OCI-LY1 (cell line): ENCODE data around the gene TAF6.

Source experiments
- H2AFZ ChIP-seq: fragments of 200-600 bp; sonication (generic), shearing (Covaris generic); 2 replicates; pipeline ENCODE4 v1.6.0; 2014; ENCODE audit warnings: antibody characterized with exemption, mild to moderate bottlenecking, low read length
- H3F3A ChIP-seq: fragments of 200-600 bp; sonication (generic), shearing (Covaris generic); 2 replicates; pipeline ENCODE4 v1.6.0; 2014; ENCODE audit warnings: mild to moderate bottlenecking, antibody characterized with exemption, low read length, moderate library complexity; ENCODE audit not compliant: insufficient read depth
- H3K27ac ChIP-seq: fragments of 200-600 bp; sonication (generic); 2 replicates; pipeline ENCODE4 v1.5.1; 2014; ENCODE audit warnings: low read length, mixed run types, mild to moderate bottlenecking, low read depth; ENCODE audit not compliant: poor library complexity, severe bottlenecking
- H3K27me3 ChIP-seq: fragments of 200-600 bp; sonication (generic); 2 replicates; pipeline ENCODE4 v1.6.0; 2014; ENCODE audit warnings: antibody characterized with exemption, mild to moderate bottlenecking, low read length, moderate library complexity; ENCODE audit not compliant: insufficient read depth
- H3K36me3 ChIP-seq: fragments of 200-600 bp; sonication (generic); 2 replicates; pipeline ENCODE4 v1.6.1; 2014; ENCODE audit warnings: mild to moderate bottlenecking, antibody characterized with exemption, low read length, moderate library complexity, mixed read lengths; ENCODE audit not compliant: insufficient read depth
- H3K4me1 ChIP-seq: fragments of 200-600 bp; sonication (generic); 2 replicates; pipeline ENCODE4 v1.5.1; 2014; ENCODE audit warnings: mild to moderate bottlenecking, low read length, moderate library complexity; ENCODE audit not compliant: insufficient read depth, severe bottlenecking
- H3K4me2 ChIP-seq: fragments of 200-600 bp; sonication (generic), shearing (Covaris generic); 2 replicates; pipeline ENCODE4 v1.6.1; 2014; ENCODE audit warnings: low read length
- H3K4me3 ChIP-seq: fragments of 200-600 bp; sonication (generic); 2 replicates; pipeline ENCODE4 v1.5.1; 2014; ENCODE audit warnings: low read length, low read depth, mild to moderate bottlenecking, mixed read lengths; ENCODE audit not compliant: poor library complexity, severe bottlenecking
- H3K79me2 ChIP-seq: fragments of 200-600 bp; shearing (Covaris generic); 2 replicates; pipeline ENCODE4 v1.6.1; 2016; ENCODE audit warnings: mixed run types, low read length, mixed read lengths; ENCODE audit not compliant: insufficient read depth
- H3K9ac ChIP-seq: fragments of 200-600 bp; sonication (generic), shearing (Covaris generic); 2 replicates; pipeline ENCODE4 v1.6.1; 2014; ENCODE audit warnings: mild to moderate bottlenecking, low read length, mixed read lengths
- H3K9me2 ChIP-seq: fragments of 200-600 bp; sonication (generic), shearing (Covaris generic); 2 replicates; pipeline ENCODE4 v1.6.1; 2014; ENCODE audit warnings: low read depth, mild to moderate bottlenecking, low read length, mixed read lengths
- H3K9me3 ChIP-seq: fragments of 200-600 bp; shearing (Covaris generic); 2 replicates; pipeline ENCODE4 v1.6.1; 2014; ENCODE audit warnings: low read length, mixed read lengths
- H4K20me1 ChIP-seq: fragments of 200-600 bp; sonication (generic), shearing (Covaris generic); 2 replicates; pipeline ENCODE4 v1.6.0; 2016; ENCODE audit warnings: mild to moderate bottlenecking, low read length; ENCODE audit not compliant: insufficient read depth
- CTCF ChIP-seq: fragments of 200-600 bp; sonication (generic), shearing (Covaris generic); IDR thresholded peaks from 2 replicates; pipeline ENCODE4 v1.5.1; 2017; ENCODE audit warnings: mild to moderate bottlenecking, antibody characterized with exemption, low read length, moderate library complexity, mixed read lengths
- EZH2 ChIP-seq: fragments of 200-600 bp; sonication (generic), shearing (Covaris generic); IDR thresholded peaks from 2 replicates; pipeline ENCODE4 v1.8.0; 2017; ENCODE audit warnings: borderline replicate concordance, mixed run types, mild to moderate bottlenecking, antibody characterized with exemption, low read length, moderate library complexity, mixed read lengths

The TAF6 gene

DNA sequence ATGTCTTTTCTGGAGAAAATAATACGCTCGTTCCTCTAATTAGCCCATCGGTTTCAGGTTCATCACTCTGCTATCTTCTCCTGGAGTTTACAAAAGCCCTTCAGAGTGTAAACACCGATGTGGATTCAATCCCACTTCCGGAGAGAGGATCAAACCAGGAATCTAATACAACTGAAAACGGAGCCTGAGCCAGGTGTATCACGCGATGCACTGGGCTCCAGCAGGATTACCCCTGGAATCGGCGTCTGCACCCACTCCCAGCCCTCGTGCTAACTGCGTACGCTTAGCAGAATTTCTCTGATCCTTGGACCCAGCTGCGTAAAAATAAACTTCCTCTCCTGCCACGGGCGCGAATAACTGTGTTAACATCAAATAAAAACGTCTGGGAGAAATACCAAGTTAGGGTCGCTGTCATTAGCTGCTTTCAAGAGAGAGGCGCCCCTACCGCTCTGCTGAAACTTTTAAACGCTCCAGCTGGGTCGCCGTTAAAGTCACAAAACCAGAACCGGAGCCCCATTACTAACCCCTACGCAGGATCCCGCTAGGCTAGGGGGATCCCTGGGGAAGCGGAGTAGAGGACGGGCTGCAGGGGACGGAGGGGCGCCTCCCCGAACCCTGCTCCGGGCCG lies 38.1 kb downstream of the TAF6 start:
- Histone ChIP-seq H3K9me2 (no peaks in the 10 kb centered on the region), H3K79me2 (peaks cover 6% of the 10 kb centered on the region), H3K36me3 (peaks cover 31% of the 10 kb centered on the region), H3K9me3 (no peaks in the 10 kb centered on the region), H3K27ac (peak overlapping the region; percentile 4), H3K9ac (peak overlapping the region; percentile 70), H3K4me2 (peak overlapping the region; percentile 76), H3F3A (peaks cover 10% of the 10 kb centered on the region; the same call in 1 of the 2 replicates), H3K27me3 (no peaks in the 10 kb centered on the region), H4K20me1 (no peaks in the 10 kb centered on the region), H2AFZ (no peak overlapping the region), H3K4me3 (peak overlapping the region; percentile 75), H3K4me1 (peaks cover 20% of the 10 kb centered on the region)
- TF ChIP-seq CTCF (no peak), EZH2 (no peak)

- Histone ChIP-seq H3K9me2 (no peaks in the 10 kb centered on the region), H2AFZ (no peak overlapping the region), H3K36me3 (peaks cover 50% of the 10 kb centered on the region), H3K4me2 (no peak overlapping the region), H3K79me2 (peaks cover 6% of the 10 kb centered on the region), H3K9me3 (no peaks in the 10 kb centered on the region), H3F3A (peaks cover 10% of the 10 kb centered on the region; the same call in 1 of the 2 replicates), H3K27me3 (no peaks in the 10 kb centered on the region), H3K4me1 (peaks cover 20% of the 10 kb centered on the region), H4K20me1 (no peaks in the 10 kb centered on the region), H3K27ac (no peak overlapping the region), H3K4me3 (no peak overlapping the region), H3K9ac (no peak overlapping the region)
- TF ChIP-seq EZH2 (no peak), CTCF (no peak)
Measured at GRCh38 chr7:100079024-100079560, 40.1 kb downstream of the TAF6 start.

DNA sequence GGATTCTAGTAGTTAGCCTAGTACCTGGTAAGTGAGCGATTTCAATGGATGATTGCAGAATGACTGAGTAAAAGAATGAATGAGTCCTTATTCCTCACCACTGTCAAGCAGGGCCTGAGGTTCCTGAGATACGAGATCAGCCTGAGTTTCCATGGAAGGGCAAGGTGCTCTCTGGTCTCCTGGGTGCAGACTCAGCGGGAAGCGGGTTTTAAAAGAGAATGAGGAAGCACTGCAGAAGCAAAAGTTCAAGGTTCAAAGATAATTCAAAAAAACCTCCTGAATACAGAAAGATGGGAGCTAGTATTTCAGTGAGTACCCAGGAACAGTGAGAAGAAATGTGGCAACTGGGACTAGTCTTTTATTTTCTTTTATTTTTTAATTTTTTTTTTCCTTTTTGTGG lies 42.0 kb downstream of the TAF6 start:
- H3K4me1 ChIP-seq = peaks cover 12% of the 10 kb centered on the region
- no peak overlapping the region for H3K4me2 ChIP-seq
- no peak overlapping the region for H3K27ac ChIP-seq
- peaks cover 9% of the 10 kb centered on the region for H3K9me3 ChIP-seq
- H3K36me3 ChIP-seq = peaks cover 69% of the 10 kb centered on the region
- H3K9me2 ChIP-seq = no peaks in the 10 kb centered on the region
- no peaks in the 10 kb centered on the region for H4K20me1 ChIP-seq
- no peak for TF ChIP-seq EZH2
- TF ChIP-seq CTCF = no peak
- no peak overlapping the region for H3K4me3 ChIP-seq
- no peaks in the 10 kb centered on the region for H3K27me3 ChIP-seq
- no peak overlapping the region for H2AFZ ChIP-seq
- no peak overlapping the region for H3K9ac ChIP-seq
- H3K79me2 ChIP-seq = peaks cover 6% of the 10 kb centered on the region
- peaks cover 5% of the 10 kb centered on the region; the same call in 1 of the 2 replicates for H3F3A ChIP-seq
